Osteoblast (primary cell): ENCODE measurements around the gene MRGPRG. TPM values are rescaled to one million over a fixed set of nuclear protein-coding genes. Genes with fewer than 3 reads are reported as not detected.
A peak's percentile ranks its signal among the peaks of the same experiment; 100 is the strongest.

Experiments used
- DNase-seq: peaks from one replicate; pipeline ENCODE4 v3.0.0; 2011; ENCODE audit warnings: low spot score, mixed read lengths; ENCODE audit not compliant: insufficient read length; ENCODE audit errors: missing footprints
- H2AFZ ChIP-seq: 2 replicates; pipeline ENCODE4 v1.6.0; 2011; ENCODE audit warnings: mild to moderate bottlenecking, low read length
- H3K27ac ChIP-seq: 2 replicates; pipeline ENCODE4 v1.5.1; 2011; ENCODE audit warnings: mild to moderate bottlenecking, low read depth, low read length, moderate library complexity
- H3K27me3 ChIP-seq: 2 replicates; pipeline ENCODE4 v1.6.0; 2012; ENCODE audit warnings: mild to moderate bottlenecking, control low read depth, inconsistent platforms, low read length, moderate library complexity; ENCODE audit not compliant: insufficient read depth
- H3K36me3 ChIP-seq: 2 replicates; pipeline ENCODE4 v1.5.1; 2011; ENCODE audit warnings: mild to moderate bottlenecking, low read length, control low read depth, moderate library complexity; ENCODE audit not compliant: insufficient read depth
- H3K4me1 ChIP-seq: 2 replicates; pipeline ENCODE4 v1.5.1; 2011; ENCODE audit warnings: mild to moderate bottlenecking, low read length, control low read depth, moderate library complexity; ENCODE audit not compliant: insufficient read depth
- H3K4me2 ChIP-seq: 2 replicates; pipeline ENCODE4 v1.6.0; 2011; ENCODE audit warnings: mild to moderate bottlenecking, low read length; ENCODE audit not compliant: insufficient read depth
- H3K4me3 ChIP-seq: fragments of 200-600 bp; sonication (generic); 3 replicates; pipeline ENCODE4 v1.5.1; 2012; ENCODE audit warnings: mild to moderate bottlenecking, low read length, inconsistent platforms; ENCODE audit not compliant: insufficient read depth
- H3K79me2 ChIP-seq: 2 replicates; pipeline ENCODE4 v1.6.0; 2012; ENCODE audit warnings: mild to moderate bottlenecking, low read length, control low read depth, inconsistent platforms; ENCODE audit not compliant: insufficient read depth
- H3K9me3 ChIP-seq: 2 replicates; pipeline ENCODE4 v1.5.1; 2011; ENCODE audit warnings: low read depth, low read length, control low read depth
- H4K20me1 ChIP-seq: 2 replicates; pipeline ENCODE4 v1.6.0; 2012; ENCODE audit warnings: mild to moderate bottlenecking, low read length, control low read depth; ENCODE audit not compliant: insufficient read depth
- CTCF ChIP-seq: IDR thresholded peaks from 2 replicates; pipeline ENCODE4 v1.5.1; 2011; ENCODE audit warnings: mild to moderate bottlenecking, low read depth, low read length, moderate library complexity; ENCODE audit errors: extremely low read depth
- total RNA-seq: library from RNA; depleted of rRNA; stranded (reverse); fragments of >200 nt; gene quantifications from 2 replicates; pipeline ENCODE4 v1.2.3, GENCODE V29; 2012

MRGPRG gene
- total RNA-seq, 1 donor, result not detected

- H3K4me1 ChIP-seq, result no peaks in the 10 kb centered on the region
Measured at GRCh38 chr11:3232956-3233355, 14.3 kb upstream of the MRGPRG start.

GRCh38 chr11:3231851-3232744 lies 13.5 kb upstream of the MRGPRG start, which contains the start of gene MRGPRE:
TSS of gene MRGPRE (minus strand) at chr11:3232417. CDS start at chr11:3228799, 3,618 bp downstream.
- Histone ChIP-seq H3K4me3 (no peak within 1 kb of the TSS), H3K36me3 (no peaks in the 10 kb centered on the region), H3K27ac (no peak within 1 kb of the TSS), H3K79me2 (no peaks in the 10 kb centered on the region), H3K4me1 (no peaks in the 10 kb centered on the region), H3K27me3 (peaks cover 38% of the 10 kb centered on the region), H3K9me3 (no peaks in the 10 kb centered on the region), H3K4me2 (peak within 1 kb of the TSS; percentile 43), H2AFZ (peak within 1 kb of the TSS; percentile 62), H4K20me1 (no peaks in the 10 kb centered on the region)
- TF ChIP-seq CTCF, result no peak
- DNase-seq, result peak; percentile 86

More at GRCh38 chr11:3232956-3233355, 14.3 kb upstream of the MRGPRG start:
- no peak overlapping the region for H3K4me2 ChIP-seq
- no peaks in the 10 kb centered on the region for H3K79me2 ChIP-seq
- no peak for TF ChIP-seq CTCF
- no peaks in the 10 kb centered on the region for H4K20me1 ChIP-seq
- DNase-seq, result peak; percentile 67
- no peaks in the 10 kb centered on the region for H3K9me3 ChIP-seq
- H2AFZ ChIP-seq, result no peak overlapping the region
- peaks cover 41% of the 10 kb centered on the region for H3K27me3 ChIP-seq
- no peak overlapping the region for H3K27ac ChIP-seq
- H3K36me3 ChIP-seq, result no peaks in the 10 kb centered on the region
- no peak overlapping the region for H3K4me3 ChIP-seq

GRCh38 chr11:3231550-3231850 lies 12.9 kb upstream of the MRGPRG start:
- Histone ChIP-seq H3K4me1 (no peaks in the 10 kb centered on the region), H3K4me2 (no peak overlapping the region), H2AFZ (no peak overlapping the region), H3K27me3 (peaks cover 36% of the 10 kb centered on the region), H3K27ac (no peak overlapping the region), H3K9me3 (no peaks in the 10 kb centered on the region), H3K79me2 (no peaks in the 10 kb centered on the region), H3K4me3 (no peak overlapping the region), H4K20me1 (no peaks in the 10 kb centered on the region), H3K36me3 (no peaks in the 10 kb centered on the region)
- TF ChIP-seq CTCF, result no peak
- DNase-seq, result no peak
